Upper lobe of left lung (tissue), 4 donors: Measurements from ENCODE around the gene ZNF831.

ENCODE experiments used
- POLR2A ChIP-seq, 4 donors: fragments of 450-650 bp; IDR thresholded peaks; one replicate each; pipeline ENCODE4 v1.5.1; 2016 to 2017; ENCODE audit warnings: antibody characterized with exemption in 4 of 4, mild to moderate bottlenecking in 2 of 4
- POLR2AphosphoS5 ChIP-seq, 2 donors: sonication (generic); formaldehyde crosslinking; IDR thresholded peaks; one replicate each; pipeline ENCODE4 v1.5.1; 2017; ENCODE audit warnings: antibody characterized with exemption in 2 of 2
- TF ChIP-seq, protein P1 (sequence below), 6 experiments: fragments of 450-650 bp in 4 of 6; fragments of 200-600 bp in 2 of 6; sonication (generic) in 2 of 6; IDR thresholded peaks; one replicate each; pipeline ENCODE4 v1.5.1; 2016 to 2019; ENCODE audit warnings: antibody characterized with exemption in 6 of 6

DNA sequence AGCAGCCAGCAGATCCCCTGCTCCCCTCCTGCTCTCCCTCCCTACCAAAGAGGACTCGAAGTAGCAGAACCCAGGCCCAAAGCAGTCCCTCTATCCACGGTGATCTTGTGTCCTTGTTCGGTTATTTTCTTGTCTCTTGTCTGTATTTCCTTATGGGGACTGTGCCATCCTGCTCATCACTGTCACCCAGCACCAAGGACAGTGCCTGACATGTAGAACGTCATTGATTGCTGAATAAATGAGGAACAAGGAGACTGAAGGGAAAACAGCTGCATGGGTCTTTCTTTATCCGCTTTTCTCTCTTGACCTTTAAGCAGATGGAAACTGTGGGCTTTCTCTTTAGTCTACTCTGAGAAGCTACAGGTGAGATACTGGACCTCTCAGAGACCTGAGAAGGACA lies 29.4 kb upstream of the ZNF831 start:
- no peak for TF ChIP-seq POLR2AphosphoS5 (IDR thresholded peaks at IDR 0.05)
- TF ChIP-seq, protein P1, sequence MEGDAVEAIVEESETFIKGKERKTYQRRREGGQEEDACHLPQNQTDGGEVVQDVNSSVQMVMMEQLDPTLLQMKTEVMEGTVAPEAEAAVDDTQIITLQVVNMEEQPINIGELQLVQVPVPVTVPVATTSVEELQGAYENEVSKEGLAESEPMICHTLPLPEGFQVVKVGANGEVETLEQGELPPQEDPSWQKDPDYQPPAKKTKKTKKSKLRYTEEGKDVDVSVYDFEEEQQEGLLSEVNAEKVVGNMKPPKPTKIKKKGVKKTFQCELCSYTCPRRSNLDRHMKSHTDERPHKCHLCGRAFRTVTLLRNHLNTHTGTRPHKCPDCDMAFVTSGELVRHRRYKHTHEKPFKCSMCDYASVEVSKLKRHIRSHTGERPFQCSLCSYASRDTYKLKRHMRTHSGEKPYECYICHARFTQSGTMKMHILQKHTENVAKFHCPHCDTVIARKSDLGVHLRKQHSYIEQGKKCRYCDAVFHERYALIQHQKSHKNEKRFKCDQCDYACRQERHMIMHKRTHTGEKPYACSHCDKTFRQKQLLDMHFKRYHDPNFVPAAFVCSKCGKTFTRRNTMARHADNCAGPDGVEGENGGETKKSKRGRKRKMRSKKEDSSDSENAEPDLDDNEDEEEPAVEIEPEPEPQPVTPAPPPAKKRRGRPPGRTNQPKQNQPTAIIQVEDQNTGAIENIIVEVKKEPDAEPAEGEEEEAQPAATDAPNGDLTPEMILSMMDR (IDR thresholded peaks at IDR 0.05), result no peak
- TF ChIP-seq POLR2A (IDR thresholded peaks at IDR 0.05), result no peak
